DND-41 (cell line): Measurements from ENCODE around the gene SYT1.

Experiments used
- ATAC-seq: fragments of 200-7000 bp; cut with Tn5 transposase; 3 replicates; pipeline ENCODE4 v1.9.1; 2021; ENCODE audit warnings: low read depth; ENCODE audit not compliant: insufficient read depth
- DNase-seq: peaks from one replicate; pipeline ENCODE4 v3.0.0-alpha.2; 2020
- H2AFZ ChIP-seq: 2 replicates; pipeline ENCODE4 v1.6.0; 2012; ENCODE audit warnings: low read depth, low read length
- H3K27ac ChIP-seq: 2 replicates; pipeline ENCODE4 v1.5.1; 2012; ENCODE audit warnings: low read length, inconsistent platforms
- H3K27me3 ChIP-seq: fragments of 200-600 bp; sonication (generic); 2 replicates; pipeline ENCODE4 v1.6.0; 2012; ENCODE audit warnings: low read length, mild to moderate bottlenecking, inconsistent platforms; ENCODE audit not compliant: insufficient read depth, poor library complexity
- H3K36me3 ChIP-seq: 2 replicates; pipeline ENCODE4 v1.5.1; 2012; ENCODE audit warnings: low read length, inconsistent platforms; ENCODE audit not compliant: insufficient read depth
- H3K4me1 ChIP-seq: 2 replicates; pipeline ENCODE4 v1.5.1; 2012; ENCODE audit warnings: mild to moderate bottlenecking, low read length; ENCODE audit not compliant: insufficient read depth
- H3K4me2 ChIP-seq: 2 replicates; pipeline ENCODE4 v1.6.0; 2012; ENCODE audit warnings: mild to moderate bottlenecking, moderate library complexity, low read length, inconsistent platforms; ENCODE audit not compliant: insufficient read depth
- H3K4me3 ChIP-seq, 2 experiments: fragments of 200-600 bp in 1 of 2; shearing (Covaris generic) in 1 of 2; 2 replicates each; pipeline ENCODE4 v1.5.1; 2012 to 2016; ENCODE audit warnings: inconsistent platforms in 2 of 2, low read length in 2 of 2, mild to moderate bottlenecking in 2 of 2, low read depth in 1 of 2, moderate library complexity in 1 of 2
- H3K79me2 ChIP-seq: 2 replicates; pipeline ENCODE4 v1.6.0; 2012; ENCODE audit warnings: low read length, inconsistent platforms; ENCODE audit not compliant: insufficient read depth
- H3K9ac ChIP-seq: 2 replicates; pipeline ENCODE4 v1.6.0; 2012; ENCODE audit warnings: low read depth, mild to moderate bottlenecking, inconsistent platforms, low read length, moderate library complexity
- H3K9me3 ChIP-seq: 2 replicates; pipeline ENCODE4 v1.5.1; 2012; ENCODE audit warnings: low read length, moderate library complexity, mild to moderate bottlenecking, inconsistent platforms; ENCODE audit not compliant: insufficient read depth, severe bottlenecking
- H4K20me1 ChIP-seq: 2 replicates; pipeline ENCODE4 v1.6.0; 2012; ENCODE audit warnings: low read length; ENCODE audit not compliant: insufficient read depth
- EZH2 ChIP-seq: IDR thresholded peaks from 3 replicates; pipeline ENCODE4 v1.6.1; 2012; ENCODE audit warnings: borderline replicate concordance, low read depth, mild to moderate bottlenecking, moderate library complexity, low read length, inconsistent platforms; ENCODE audit not compliant: severe bottlenecking
- TF ChIP-seq, protein P1 (sequence below): IDR thresholded peaks from 2 replicates; pipeline ENCODE4 v1.5.1; 2012; ENCODE audit warnings: borderline replicate concordance, low read length, moderate library complexity, mild to moderate bottlenecking; ENCODE audit not compliant: poor library complexity, severe bottlenecking; ENCODE audit errors: extremely low read depth

Gene SYT1

DNA sequence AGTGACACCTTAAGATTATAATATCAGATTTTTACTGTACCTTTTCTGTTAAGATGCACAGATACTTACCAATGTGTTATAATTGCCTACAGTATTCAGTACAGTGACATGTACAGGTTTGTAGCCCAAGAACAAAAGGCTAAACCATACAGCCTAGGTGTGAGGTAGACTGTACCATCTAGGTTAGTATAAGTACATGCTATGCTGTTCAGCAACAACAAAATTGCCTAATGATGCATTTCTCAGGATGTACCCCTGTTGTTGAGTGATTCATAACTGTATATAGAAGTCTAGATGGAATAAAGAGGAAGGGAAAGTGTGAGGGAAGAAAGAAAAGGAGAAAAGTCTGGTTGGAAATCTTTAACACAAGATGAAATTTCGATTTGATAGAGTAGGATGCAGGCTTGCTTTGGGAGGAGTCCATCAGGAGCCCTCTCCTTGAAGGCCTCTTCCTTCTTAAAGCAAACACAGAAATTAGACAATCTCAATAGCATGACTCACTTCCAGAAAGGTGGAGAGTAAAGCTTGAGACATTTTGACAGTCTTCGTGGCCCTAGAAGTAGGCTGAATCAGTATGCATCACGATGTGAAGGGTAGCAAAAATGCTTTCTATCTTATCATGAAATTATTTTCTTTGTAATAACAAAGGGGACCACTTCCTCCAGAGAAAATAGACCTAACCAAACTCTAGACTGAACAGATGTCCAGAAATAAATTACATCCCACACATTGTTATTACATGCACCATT, 191.5 kb downstream of the SYT1 start:
- TF ChIP-seq, protein P1, sequence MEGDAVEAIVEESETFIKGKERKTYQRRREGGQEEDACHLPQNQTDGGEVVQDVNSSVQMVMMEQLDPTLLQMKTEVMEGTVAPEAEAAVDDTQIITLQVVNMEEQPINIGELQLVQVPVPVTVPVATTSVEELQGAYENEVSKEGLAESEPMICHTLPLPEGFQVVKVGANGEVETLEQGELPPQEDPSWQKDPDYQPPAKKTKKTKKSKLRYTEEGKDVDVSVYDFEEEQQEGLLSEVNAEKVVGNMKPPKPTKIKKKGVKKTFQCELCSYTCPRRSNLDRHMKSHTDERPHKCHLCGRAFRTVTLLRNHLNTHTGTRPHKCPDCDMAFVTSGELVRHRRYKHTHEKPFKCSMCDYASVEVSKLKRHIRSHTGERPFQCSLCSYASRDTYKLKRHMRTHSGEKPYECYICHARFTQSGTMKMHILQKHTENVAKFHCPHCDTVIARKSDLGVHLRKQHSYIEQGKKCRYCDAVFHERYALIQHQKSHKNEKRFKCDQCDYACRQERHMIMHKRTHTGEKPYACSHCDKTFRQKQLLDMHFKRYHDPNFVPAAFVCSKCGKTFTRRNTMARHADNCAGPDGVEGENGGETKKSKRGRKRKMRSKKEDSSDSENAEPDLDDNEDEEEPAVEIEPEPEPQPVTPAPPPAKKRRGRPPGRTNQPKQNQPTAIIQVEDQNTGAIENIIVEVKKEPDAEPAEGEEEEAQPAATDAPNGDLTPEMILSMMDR = no peak
- TF ChIP-seq EZH2 = no peak
- no peak overlapping the region for H2AFZ ChIP-seq
- H3K4me2 ChIP-seq = no peak overlapping the region
- H4K20me1 ChIP-seq = no peaks in the 10 kb centered on the region
- no peak for ATAC-seq
- H3K27me3 ChIP-seq = no peaks in the 10 kb centered on the region
- no peak overlapping the region for H3K4me3 ChIP-seq
- H3K9ac ChIP-seq = no peak overlapping the region
- no peak for DNase-seq
- H3K36me3 ChIP-seq = no peaks in the 10 kb centered on the region
- no peak overlapping the region for H3K27ac ChIP-seq
- H3K9me3 ChIP-seq = no peaks in the 10 kb centered on the region
- H3K4me1 ChIP-seq = peaks cover 14% of the 10 kb centered on the region
- no peaks in the 10 kb centered on the region for H3K79me2 ChIP-seq

DNA sequence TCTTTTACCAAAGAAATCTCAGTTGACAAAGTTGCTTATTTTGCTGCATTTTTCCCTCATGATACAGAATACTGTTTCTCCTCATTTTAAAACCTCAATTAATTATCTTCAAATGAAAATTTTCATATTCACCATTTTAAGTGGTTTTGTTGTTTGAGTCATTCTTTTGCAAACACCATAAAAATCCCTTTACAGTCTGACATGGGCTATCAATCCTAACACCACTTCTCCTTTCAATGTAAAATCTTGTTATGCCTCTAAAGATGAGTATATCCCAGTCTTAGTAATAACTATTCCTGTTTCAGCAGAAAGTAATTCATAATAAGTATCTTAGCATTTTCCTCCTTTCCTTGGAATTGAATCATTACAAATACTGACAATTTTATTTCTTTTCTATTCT, 192.2 kb downstream of the SYT1 start:
- Histone ChIP-seq H3K9ac (no peak overlapping the region), H4K20me1 (no peaks in the 10 kb centered on the region), H3K9me3 (no peaks in the 10 kb centered on the region), H3K36me3 (no peaks in the 10 kb centered on the region), H2AFZ (no peak overlapping the region), H3K27me3 (no peaks in the 10 kb centered on the region), H3K79me2 (no peaks in the 10 kb centered on the region), H3K4me1 (peaks cover 14% of the 10 kb centered on the region), H3K4me2 (no peak overlapping the region), H3K4me3 (no peak overlapping the region), H3K27ac (no peak overlapping the region)
- ATAC-seq (no peak), DNase-seq (no peak)
- TF ChIP-seq EZH2 = no peak
- TF ChIP-seq, protein P1 = no peak

DNA sequence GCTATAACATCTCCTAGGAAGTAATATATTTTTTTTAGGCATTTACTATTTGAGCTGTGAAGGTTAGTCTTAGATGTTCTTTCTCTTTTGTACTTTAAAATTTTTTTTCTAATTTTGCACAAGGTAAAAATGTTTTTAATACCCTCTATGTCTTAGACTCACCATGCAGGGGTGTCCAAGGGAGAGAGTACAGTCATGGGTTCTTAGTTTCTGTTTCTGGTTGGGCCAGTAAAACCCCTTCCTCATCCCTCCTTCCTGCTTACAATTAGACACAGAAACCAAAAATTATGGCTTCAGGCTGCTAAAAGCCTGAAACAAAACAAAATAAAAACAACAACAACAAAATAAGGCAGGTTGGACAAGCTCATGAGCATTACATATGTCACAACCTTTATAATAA, 193.0 kb downstream of the SYT1 start:
- Histone ChIP-seq H2AFZ (no peak overlapping the region), H4K20me1 (no peaks in the 10 kb centered on the region), H3K4me1 (peaks cover 14% of the 10 kb centered on the region), H3K27ac (no peak overlapping the region; the same call in 1 of the 2 replicates), H3K27me3 (no peaks in the 10 kb centered on the region), H3K4me3 (no peak overlapping the region), H3K36me3 (no peaks in the 10 kb centered on the region), H3K4me2 (0 out of 2 replicates have a peak overlapping the region, but pooled peaks have one; percentile 17), H3K9ac (no peak overlapping the region), H3K79me2 (no peaks in the 10 kb centered on the region), H3K9me3 (no peaks in the 10 kb centered on the region)
- ATAC-seq = no peak
- no peak for DNase-seq
- no peak for TF ChIP-seq EZH2
- TF ChIP-seq, protein P1 = no peak
